WI38 (cell line): Measurements from ENCODE around the gene AMIGO2.

Experiments
- H3K4me3 ChIP-seq: 2 replicates; pipeline ENCODE4 v1.5.1; 2011; ENCODE audit warnings: low read depth, mild to moderate bottlenecking, control low read depth, low read length
- CTCF ChIP-seq: IDR thresholded peaks from 2 replicates; pipeline ENCODE4 v1.5.1; 2012; ENCODE audit warnings: low read depth, mild to moderate bottlenecking, control low read depth, low read length

The AMIGO2 gene

GRCh38 chr12:47028981-47029708, 50.6 kb downstream of the AMIGO2 start:
- TF ChIP-seq CTCF, result no peak
- H3K4me3 ChIP-seq, result no peak overlapping the region

GRCh38 chr12:47028186-47028585, 51.6 kb downstream of the AMIGO2 start:
- H3K4me3 ChIP-seq, result no peak overlapping the region
- no peak for TF ChIP-seq CTCF
